GM23248 (cell line): Measurements from ENCODE around the gene ZBTB17.

Experiments
- EZH2 ChIP-seq: fragments of 200-600 bp; sonication (generic); IDR thresholded peaks from 2 replicates; pipeline ENCODE4 v1.6.1; 2018; ENCODE audit warnings: antibody characterized with exemption, mild to moderate bottlenecking; ENCODE audit not compliant: insufficient read depth, poor library complexity, severe bottlenecking
- EZH2phosphoT487 ChIP-seq: fragments of 200-600 bp; sonication (generic); IDR thresholded peaks from 2 replicates; pipeline ENCODE4 v1.6.1; 2018; ENCODE audit warnings: antibody characterized with exemption, moderate library complexity, mild to moderate bottlenecking, low read depth; ENCODE audit not compliant: insufficient read depth

GRCh38 chr1:15947382-15948090, 28.4 kb downstream of the ZBTB17 start:
- no peak for TF ChIP-seq EZH2
- TF ChIP-seq EZH2phosphoT487: no peak
